Stimulated activated naive B cell treated with anti-CD40 and anti-IgM and Interleukin-4, amounts not matched to agents 10 μg/mL and 1 μg/mL and 100 μg/mL, for 72 hours (primary cell): ENCODE measurements around the gene GADD45B.
"Not testable (repeated sequence)": the region's sequence is repeated elsewhere in the genome, so short reads cannot be mapped to it uniquely, and the experiment has no call there.

Experiments used
- ATAC-seq, 2 donors: fragments of 150-1000 bp; cut with Tn5 transposase; replicated peaks; 2 replicates each; pipeline ENCODE4 v1.10.0; 2021; ENCODE audit warnings: moderate library complexity in 1 of 2
- DNase-seq: peaks from one replicate; pipeline ENCODE4 v3.0.0; 2021
- H3K27ac Mint-ChIP-seq: one replicate; pipeline ENCODE4 v1.8.0; 2022; ENCODE audit warnings: mild to moderate bottlenecking, mixed read lengths
- H3K27me3 Mint-ChIP-seq, 2 donors: one replicate each; pipeline ENCODE4 v1.8.0; 2022; ENCODE audit warnings: mixed read lengths in 2 of 2
- H3K36me3 Mint-ChIP-seq, 2 donors: one replicate each; pipeline ENCODE4 v1.8.0; 2022; ENCODE audit warnings: mixed read lengths in 2 of 2, mild to moderate bottlenecking in 1 of 2
- H3K4me1 Mint-ChIP-seq, 2 donors: one replicate each; pipeline ENCODE4 v1.8.0; 2022; ENCODE audit warnings: mixed read lengths in 2 of 2, mild to moderate bottlenecking in 1 of 2
- H3K4me3 Mint-ChIP-seq, 2 donors: one replicate each; pipeline ENCODE4 v1.8.0; 2022; ENCODE audit warnings: mild to moderate bottlenecking in 2 of 2, mixed read lengths in 2 of 2, moderate library complexity in 1 of 2
- H3K9me3 Mint-ChIP-seq, 2 donors: one replicate each; pipeline ENCODE4 v1.8.0; 2022; ENCODE audit warnings: mixed read lengths in 2 of 2, mild to moderate bottlenecking in 1 of 2

The GADD45B gene

GRCh38 chr19:2483084-2483483 lies 7.2 kb downstream of the GADD45B start:
- ATAC-seq: no peak
- peaks cover 10 to 15% of the 10 kb centered on the region in 2 donors for H3K9me3 Mint-ChIP-seq

GRCh38 chr19:2483484-2484151 lies 7.7 kb downstream of the GADD45B start:
- no peak overlapping the region for H3K27ac Mint-ChIP-seq
- peaks cover 26 to 44% of the 10 kb centered on the region in 2 donors for H3K4me1 Mint-ChIP-seq
- H3K4me3 Mint-ChIP-seq: no peak overlapping the region
- H3K27me3 Mint-ChIP-seq: peaks cover 0 to 7% of the 10 kb centered on the region in 2 donors
- ATAC-seq: no peak
- H3K9me3 Mint-ChIP-seq: peaks cover 10 to 15% of the 10 kb centered on the region in 2 donors
- H3K36me3 Mint-ChIP-seq: peaks cover 6 to 15% of the 10 kb centered on the region in 2 donors
- no peak for DNase-seq

More at GRCh38 chr19:2483084-2483483, 7.2 kb downstream of the GADD45B start:
- H3K27me3 Mint-ChIP-seq: peaks cover 0 to 5% of the 10 kb centered on the region in 2 donors
- H3K4me3 Mint-ChIP-seq: no peak overlapping the region
- peaks cover 12 to 20% of the 10 kb centered on the region in 2 donors for H3K36me3 Mint-ChIP-seq
- no peak for DNase-seq
- no peak overlapping the region for H3K27ac Mint-ChIP-seq
- H3K4me1 Mint-ChIP-seq: peaks cover 25 to 44% of the 10 kb centered on the region in 2 donors

- DNase-seq (no peak), ATAC-seq (no peak)
- Mint-ChIP-seq H3K27me3 (peaks cover 0 to 8% of the 10 kb centered on the region in 2 donors), H3K9me3 (peaks cover 10 to 15% of the 10 kb centered on the region in 2 donors), H3K4me1 (peaks cover 25 to 44% of the 10 kb centered on the region in 2 donors), H3K36me3 (peaks cover 4 to 13% of the 10 kb centered on the region in 2 donors), H3K27ac (no peak overlapping the region), H3K4me3 (no peak overlapping the region)
Measured at GRCh38 chr19:2484178-2484937, 8.4 kb downstream of the GADD45B start.

GRCh38 chr19:2485428-2485827 lies 9.5 kb downstream of the GADD45B start:
- ATAC-seq (no peak), DNase-seq (no peak)
- H3K27ac Mint-ChIP-seq: no peak overlapping the region
- peaks cover 10 to 15% of the 10 kb centered on the region in 2 donors for H3K9me3 Mint-ChIP-seq
- H3K4me3 Mint-ChIP-seq: no peak overlapping the region
- H3K36me3 Mint-ChIP-seq: peaks cover 4 to 13% of the 10 kb centered on the region in 2 donors
- peaks cover 27 to 45% of the 10 kb centered on the region in 2 donors for H3K4me1 Mint-ChIP-seq
- H3K27me3 Mint-ChIP-seq: peaks cover 6 to 18% of the 10 kb centered on the region in 2 donors

GRCh38 chr19:2487090-2487489 lies 11.2 kb downstream of the GADD45B start:
- peaks cover 10 to 15% of the 10 kb centered on the region in 2 donors for H3K9me3 Mint-ChIP-seq
- no peak overlapping the region for H3K4me3 Mint-ChIP-seq
- H3K27ac Mint-ChIP-seq: peak overlapping the region; percentile 14
- no peak for DNase-seq
- no peak for ATAC-seq
- peaks cover 35 to 62% of the 10 kb centered on the region in 2 donors for H3K4me1 Mint-ChIP-seq
- peaks cover 4 to 10% of the 10 kb centered on the region in 2 donors for H3K36me3 Mint-ChIP-seq
- peaks cover 19 to 35% of the 10 kb centered on the region in 2 donors for H3K27me3 Mint-ChIP-seq

- Mint-ChIP-seq H3K4me3 (peak overlapping the region in 1 of 2 donors; percentile 55), H3K4me1 (peaks cover 40 to 70% of the 10 kb centered on the region in 2 donors), H3K27me3 (peaks cover 24 to 43% of the 10 kb centered on the region in 2 donors), H3K9me3 (peaks cover 7 to 9% of the 10 kb centered on the region in 2 donors), H3K27ac (peak overlapping the region; percentile 27), H3K36me3 (peaks cover 4 to 6% of the 10 kb centered on the region in 2 donors)
- DNase-seq (no peak), ATAC-seq (peak in 1 of 2 donors; percentile 32)
Measured at GRCh38 chr19:2487842-2488241, 11.9 kb downstream of the GADD45B start.

GRCh38 chr19:2488405-2488941 lies 12.5 kb downstream of the GADD45B start:
- Mint-ChIP-seq H3K4me3 (peak overlapping the region; percentile 69 to 75), H3K4me1 (peaks cover 40 to 72% of the 10 kb centered on the region in 2 donors), H3K27ac (no peak overlapping the region), H3K9me3 (peaks cover 3 to 6% of the 10 kb centered on the region in 2 donors), H3K36me3 (peaks cover 0 to 6% of the 10 kb centered on the region in 2 donors), H3K27me3 (peaks cover 25 to 48% of the 10 kb centered on the region in 2 donors)
- DNase-seq: no peak
- peak; percentile 29 to 35 for ATAC-seq

- no peaks in the 10 kb centered on the region for H3K36me3 Mint-ChIP-seq
- peaks cover 0 to under 1% of the 10 kb centered on the region in 2 donors for H3K9me3 Mint-ChIP-seq
- H3K27me3 Mint-ChIP-seq: peaks cover 30 to 55% of the 10 kb centered on the region in 2 donors
- H3K4me1 Mint-ChIP-seq: peaks cover 43 to 79% of the 10 kb centered on the region in 2 donors
- ATAC-seq (peak; percentile 48 to 64), DNase-seq (no peak)
- peak overlapping the region; percentile 76 to 81 for H3K4me3 Mint-ChIP-seq
- H3K27ac Mint-ChIP-seq: no peak overlapping the region
Measured at GRCh38 chr19:2488942-2489731, 13.2 kb downstream of the GADD45B start.

- Mint-ChIP-seq H3K4me3 (peak overlapping the region; percentile 4 to 46), H3K9me3 (no peaks in the 10 kb centered on the region), H3K4me1 (peaks cover 45 to 79% of the 10 kb centered on the region in 2 donors), H3K27me3 (peaks cover 34 to 60% of the 10 kb centered on the region in 2 donors), H3K27ac (peak overlapping the region; percentile 14), H3K36me3 (no peaks in the 10 kb centered on the region)
- no peak for DNase-seq
- no peak for ATAC-seq
Measured at GRCh38 chr19:2490659-2491058, 14.7 kb downstream of the GADD45B start.

GRCh38 chr19:2491130-2491801 lies 15.3 kb downstream of the GADD45B start:
- ATAC-seq (peak; percentile 19 to 28), DNase-seq (no peak)
- H3K27me3 Mint-ChIP-seq: peaks cover 34 to 60% of the 10 kb centered on the region in 2 donors
- H3K36me3 Mint-ChIP-seq: no peaks in the 10 kb centered on the region
- no peak overlapping the region for H3K4me3 Mint-ChIP-seq
- no peaks in the 10 kb centered on the region for H3K9me3 Mint-ChIP-seq
- H3K27ac Mint-ChIP-seq: no peak overlapping the region
- peaks cover 44 to 79% of the 10 kb centered on the region in 2 donors for H3K4me1 Mint-ChIP-seq

- H3K27ac Mint-ChIP-seq: no peak overlapping the region
- no peak for ATAC-seq
Measured at GRCh38 chr19:2492870-2493269, 16.9 kb downstream of the GADD45B start.

GRCh38 chr19:2493448-2493847 lies 17.5 kb downstream of the GADD45B start:
- peaks cover 34 to 53% of the 10 kb centered on the region in 2 donors for H3K27me3 Mint-ChIP-seq
- not testable (repeated sequence) for H3K4me3 Mint-ChIP-seq, DNase-seq

More at GRCh38 chr19:2492870-2493269, 16.9 kb downstream of the GADD45B start:
- Mint-ChIP-seq H3K9me3 (no peaks in the 10 kb centered on the region), H3K27me3 (peaks cover 34 to 57% of the 10 kb centered on the region in 2 donors), H3K4me1 (peaks cover 37 to 70% of the 10 kb centered on the region in 2 donors), H3K4me3 (no peak overlapping the region), H3K36me3 (no peaks in the 10 kb centered on the region)
- DNase-seq: no peak

GRCh38 chr19:2494084-2494446 lies 18.1 kb downstream of the GADD45B start:
- peaks cover 34 to 53% of the 10 kb centered on the region in 2 donors for H3K27me3 Mint-ChIP-seq
- H3K27ac Mint-ChIP-seq: no peak overlapping the region
- H3K9me3 Mint-ChIP-seq: no peaks in the 10 kb centered on the region
- DNase-seq (no peak), ATAC-seq (no peak)
- H3K4me3 Mint-ChIP-seq: peak overlapping the region; percentile 81 to 82
- peaks cover 30 to 58% of the 10 kb centered on the region in 2 donors for H3K4me1 Mint-ChIP-seq
- no peaks in the 10 kb centered on the region for H3K36me3 Mint-ChIP-seq

More at GRCh38 chr19:2493448-2493847, 17.5 kb downstream of the GADD45B start:
- ATAC-seq, H3K36me3 Mint-ChIP-seq, H3K27ac Mint-ChIP-seq, H3K9me3 Mint-ChIP-seq: not testable (repeated sequence)
- H3K4me1 Mint-ChIP-seq: peaks cover 33 to 64% of the 10 kb centered on the region in 2 donors
